Measurements from ENCODE around the gene MYMK.

- TF ChIP-seq CTCF (IDR thresholded peaks at IDR 0.05) (no peak), POLR2A (IDR thresholded peaks at IDR 0.05) (no peak), POLR2AphosphoS5 (IDR thresholded peaks at IDR 0.05) (no peak)
Observed at GRCh38 chr9:133545494-133546286, 20.9 kb upstream of the MYMK start.

All from sigmoid colon (tissue), 4 donors.